IPS-15b (cell line): ENCODE measurements around the gene TAF1L.
"Not testable (repeated sequence)": the region's sequence is repeated elsewhere in the genome, so short reads cannot be mapped to it uniquely, and the experiment has no call there.

Experiments used
- H3K27me3 ChIP-seq: one replicate; pipeline ENCODE4 v1.6.1; 2013; ENCODE audit warnings: low read length; ENCODE audit not compliant: control insufficient read depth, insufficient read depth
- H3K36me3 ChIP-seq: one replicate; pipeline ENCODE4 v1.6.1; 2013; ENCODE audit warnings: low read length; ENCODE audit not compliant: control insufficient read depth, insufficient read depth
- H3K4me1 ChIP-seq: one replicate; pipeline ENCODE4 v1.6.1; 2013; ENCODE audit warnings: mild to moderate bottlenecking, low read length; ENCODE audit not compliant: control insufficient read depth, insufficient read depth
- H3K4me3 ChIP-seq: one replicate; pipeline ENCODE4 v1.5.1; 2013; ENCODE audit warnings: low read depth, low read length
- H3K9ac ChIP-seq: one replicate; pipeline ENCODE4 v1.6.1; 2013; ENCODE audit warnings: low read depth, mild to moderate bottlenecking, low read length
- H3K9me3 ChIP-seq: one replicate; pipeline ENCODE4 v1.6.1; 2013; ENCODE audit warnings: mild to moderate bottlenecking, low read length; ENCODE audit not compliant: control insufficient read depth, insufficient read depth

TAF1L gene

GRCh38 chr9:32635362-32635761, at the start of gene TAF1L:
Gene TAF1L (minus strand): TSS chr9:32635669. CDS start chr9:32635579, 90 bp downstream.
- Histone ChIP-seq H3K9me3 (no peaks in the 10 kb centered on the region), H3K36me3 (no peaks in the 10 kb centered on the region), H3K9ac (no peak within 1 kb of the TSS), H3K4me1 (no peaks in the 10 kb centered on the region), H3K27me3 (no peaks in the 10 kb centered on the region), H3K4me3 (no peak within 1 kb of the TSS)

GRCh38 chr9:32681751-32682150, 46.3 kb upstream of the TAF1L start:
- Histone ChIP-seq H3K4me1 (no peaks in the 10 kb centered on the region), H3K27me3 (no peaks in the 10 kb centered on the region), H3K4me3 (no peak overlapping the region), H3K9me3 (peaks cover 6% of the 10 kb centered on the region), H3K36me3 (no peaks in the 10 kb centered on the region), H3K9ac (no peak overlapping the region)

GRCh38 chr9:32677931-32678330, 42.5 kb upstream of the TAF1L start:
- Histone ChIP-seq H3K4me3 (no peak overlapping the region), H3K4me1 (no peaks in the 10 kb centered on the region), H3K27me3 (no peaks in the 10 kb centered on the region), H3K9me3 (no peaks in the 10 kb centered on the region), H3K36me3 (no peaks in the 10 kb centered on the region), H3K9ac (no peak overlapping the region)

- Histone ChIP-seq H3K4me3 (no peak overlapping the region), H3K36me3 (no peaks in the 10 kb centered on the region), H3K9me3 (no peaks in the 10 kb centered on the region), H3K9ac (no peak overlapping the region), H3K27me3 (no peaks in the 10 kb centered on the region), H3K4me1 (no peaks in the 10 kb centered on the region)
These were observed 37.0 kb upstream of the TAF1L start for GRCh38 chr9:32672469-32672868.

- H3K4me1 ChIP-seq: no peaks in the 10 kb centered on the region
- no peak overlapping the region for H3K4me3 ChIP-seq
- H3K9me3 ChIP-seq: no peaks in the 10 kb centered on the region
- no peaks in the 10 kb centered on the region for H3K36me3 ChIP-seq
- H3K9ac ChIP-seq: no peak overlapping the region
- H3K27me3 ChIP-seq: no peaks in the 10 kb centered on the region
These were observed 35.9 kb upstream of the TAF1L start for GRCh38 chr9:32671333-32671732.

GRCh38 chr9:32665101-32665500, 29.6 kb upstream of the TAF1L start:
- H3K4me3 ChIP-seq: no peak overlapping the region
- no peaks in the 10 kb centered on the region for H3K4me1 ChIP-seq
- no peak overlapping the region for H3K9ac ChIP-seq
- no peaks in the 10 kb centered on the region for H3K27me3 ChIP-seq
- peaks cover under 1% of the 10 kb centered on the region for H3K9me3 ChIP-seq
- H3K36me3 ChIP-seq: no peaks in the 10 kb centered on the region

GRCh38 chr9:32663741-32664140, 28.3 kb upstream of the TAF1L start:
- Histone ChIP-seq H3K9me3 (peaks cover 3% of the 10 kb centered on the region), H3K27me3 (no peaks in the 10 kb centered on the region), H3K4me1 (no peaks in the 10 kb centered on the region), H3K4me3 (no peak overlapping the region), H3K9ac (no peak overlapping the region), H3K36me3 (no peaks in the 10 kb centered on the region)

GRCh38 chr9:32647671-32648070, 12.2 kb upstream of the TAF1L start:
- Histone ChIP-seq H3K4me1 (no peaks in the 10 kb centered on the region), H3K27me3 (no peaks in the 10 kb centered on the region), H3K36me3 (no peaks in the 10 kb centered on the region), H3K9me3 (no peaks in the 10 kb centered on the region), H3K9ac (no peak overlapping the region), H3K4me3 (no peak overlapping the region)

GRCh38 chr9:32644698-32645097, 9.2 kb upstream of the TAF1L start:
- no peak overlapping the region for H3K9ac ChIP-seq
- H3K4me3 ChIP-seq: no peak overlapping the region
- H3K4me1 ChIP-seq: no peaks in the 10 kb centered on the region
- no peaks in the 10 kb centered on the region for H3K36me3 ChIP-seq
- H3K9me3 ChIP-seq: no peaks in the 10 kb centered on the region
- no peaks in the 10 kb centered on the region for H3K27me3 ChIP-seq

GRCh38 chr9:32633151-32633550, 2.3 kb downstream of the TAF1L start:
- H3K36me3 ChIP-seq, H3K27me3 ChIP-seq: not testable (repeated sequence)

GRCh38 chr9:32631991-32632390, 3.5 kb downstream of the TAF1L start:
- Histone ChIP-seq H3K9ac (no peak overlapping the region), H3K9me3 (no peaks in the 10 kb centered on the region), H3K4me3 (no peak overlapping the region), H3K4me1 (no peaks in the 10 kb centered on the region), H3K27me3 (no peaks in the 10 kb centered on the region), H3K36me3 (no peaks in the 10 kb centered on the region)

More at GRCh38 chr9:32633151-32633550, 2.3 kb downstream of the TAF1L start:
- not testable (repeated sequence) for H3K9me3 ChIP-seq, H3K9ac ChIP-seq, H3K4me3 ChIP-seq, H3K4me1 ChIP-seq

- Histone ChIP-seq H3K27me3 (no peaks in the 10 kb centered on the region), H3K36me3 (no peaks in the 10 kb centered on the region), H3K4me3 (no peak overlapping the region), H3K4me1 (no peaks in the 10 kb centered on the region), H3K9me3 (no peaks in the 10 kb centered on the region), H3K9ac (no peak overlapping the region)
These were observed 8.0 kb downstream of the TAF1L start for GRCh38 chr9:32627394-32627954.
